ENCODE measurements around the gene C11orf21.

The C11orf21 gene

DNA sequence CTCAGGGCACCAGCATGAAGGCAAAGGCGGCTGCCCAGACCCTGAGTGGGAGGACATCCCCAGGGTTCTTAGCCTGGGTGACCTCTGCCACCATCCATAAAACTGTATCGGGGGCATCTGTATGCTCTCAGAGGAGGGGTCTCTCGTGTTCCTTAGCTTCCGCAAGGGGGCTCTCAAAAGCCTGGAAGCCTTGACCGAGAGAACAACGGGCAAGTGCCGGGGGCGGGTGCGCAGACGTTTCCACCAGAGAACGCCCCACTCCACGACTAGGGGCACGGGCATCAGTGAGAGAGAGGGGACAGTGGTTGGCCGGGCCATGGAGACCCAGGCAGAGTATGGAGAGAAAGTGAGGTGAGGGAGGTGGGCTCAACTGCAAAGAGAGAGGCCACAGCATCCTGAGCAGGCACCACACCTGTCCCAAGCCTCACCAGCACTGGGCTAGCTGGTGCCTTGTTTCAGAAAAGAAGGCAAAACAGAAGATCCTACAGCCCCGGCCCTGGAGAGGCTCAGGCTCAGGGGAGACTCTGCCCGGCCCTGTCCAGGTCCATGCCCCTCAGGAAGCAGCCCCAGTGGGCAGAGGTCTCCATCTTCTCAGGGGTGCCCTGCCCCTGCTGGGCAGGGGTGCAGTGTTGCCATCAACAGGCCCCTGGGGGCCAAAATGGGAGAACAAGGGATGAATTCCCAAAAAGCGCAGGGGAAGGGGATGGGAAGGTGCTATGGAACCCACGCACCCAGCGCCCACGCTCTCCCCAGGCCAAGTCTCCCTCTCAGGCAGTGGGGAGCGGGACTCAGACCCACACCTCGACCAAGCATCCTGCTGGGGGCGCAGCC, 6.0 kb upstream of the C11orf21 start:
- no peak for DNase-seq

- DNase-seq: no peak
These were observed 5.3 kb upstream of the C11orf21 start for GRCh38 chr11:2306877-2307500.

DNA sequence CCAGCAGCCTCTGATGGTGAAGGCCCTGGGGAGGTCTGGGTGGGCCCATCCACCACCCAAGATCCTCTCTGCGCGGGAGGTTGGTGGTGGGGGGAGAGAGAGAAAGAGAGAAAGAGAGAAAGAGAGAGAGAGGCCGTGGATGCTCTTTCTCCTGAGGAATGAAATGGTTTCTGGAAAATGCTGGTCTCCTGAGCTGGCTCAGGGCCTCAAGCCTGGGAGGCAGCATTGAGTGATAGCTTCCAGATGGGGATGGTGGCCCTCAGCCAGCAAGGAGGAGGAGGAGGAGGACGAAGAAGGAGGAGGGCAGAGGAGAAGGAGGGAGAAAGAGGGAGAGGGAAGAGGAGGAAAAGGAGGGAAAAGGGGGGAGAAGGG, 4.7 kb upstream of the C11orf21 start:
- DNase-seq: no peak

- DNase-seq: no peak
These were observed 4.2 kb upstream of the C11orf21 start for GRCh38 chr11:2305788-2306451.

DNA sequence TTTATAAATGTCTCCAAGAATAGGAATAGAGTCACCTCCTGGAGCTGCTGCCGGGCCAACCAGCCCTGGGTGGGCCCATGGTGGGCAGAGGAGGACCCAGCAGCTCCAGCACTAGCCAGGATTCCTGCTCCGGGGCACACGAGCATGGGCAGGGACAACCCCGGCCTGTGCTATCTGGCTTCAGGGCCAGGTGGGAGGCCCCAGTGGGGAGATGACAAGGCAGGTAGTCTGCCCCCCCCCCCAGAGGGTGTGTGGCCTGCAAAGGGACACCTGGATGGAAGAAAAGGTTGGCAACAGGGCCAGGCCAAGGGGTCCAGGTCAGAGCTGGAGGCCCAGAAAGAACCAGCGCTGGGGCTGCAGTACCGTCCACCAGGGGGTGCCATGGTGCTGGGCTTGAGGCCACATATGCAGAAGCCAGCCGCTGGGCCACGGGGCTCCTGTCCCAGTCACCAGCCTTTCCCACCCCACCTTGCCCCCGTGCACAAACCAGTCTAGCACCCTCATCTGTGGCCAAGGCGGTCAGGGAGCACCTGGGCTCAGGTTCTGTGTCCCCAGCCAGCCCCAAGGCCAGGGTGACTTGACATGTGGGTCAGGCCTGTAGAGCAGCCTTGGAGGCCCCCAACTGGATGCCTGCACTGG, 3.5 kb upstream of the C11orf21 start:
- peak; percentile 68 for DNase-seq

GRCh38 chr11:2304506-2305139, 2.9 kb upstream of the C11orf21 start:
- DNase-seq: no peak

DNA sequence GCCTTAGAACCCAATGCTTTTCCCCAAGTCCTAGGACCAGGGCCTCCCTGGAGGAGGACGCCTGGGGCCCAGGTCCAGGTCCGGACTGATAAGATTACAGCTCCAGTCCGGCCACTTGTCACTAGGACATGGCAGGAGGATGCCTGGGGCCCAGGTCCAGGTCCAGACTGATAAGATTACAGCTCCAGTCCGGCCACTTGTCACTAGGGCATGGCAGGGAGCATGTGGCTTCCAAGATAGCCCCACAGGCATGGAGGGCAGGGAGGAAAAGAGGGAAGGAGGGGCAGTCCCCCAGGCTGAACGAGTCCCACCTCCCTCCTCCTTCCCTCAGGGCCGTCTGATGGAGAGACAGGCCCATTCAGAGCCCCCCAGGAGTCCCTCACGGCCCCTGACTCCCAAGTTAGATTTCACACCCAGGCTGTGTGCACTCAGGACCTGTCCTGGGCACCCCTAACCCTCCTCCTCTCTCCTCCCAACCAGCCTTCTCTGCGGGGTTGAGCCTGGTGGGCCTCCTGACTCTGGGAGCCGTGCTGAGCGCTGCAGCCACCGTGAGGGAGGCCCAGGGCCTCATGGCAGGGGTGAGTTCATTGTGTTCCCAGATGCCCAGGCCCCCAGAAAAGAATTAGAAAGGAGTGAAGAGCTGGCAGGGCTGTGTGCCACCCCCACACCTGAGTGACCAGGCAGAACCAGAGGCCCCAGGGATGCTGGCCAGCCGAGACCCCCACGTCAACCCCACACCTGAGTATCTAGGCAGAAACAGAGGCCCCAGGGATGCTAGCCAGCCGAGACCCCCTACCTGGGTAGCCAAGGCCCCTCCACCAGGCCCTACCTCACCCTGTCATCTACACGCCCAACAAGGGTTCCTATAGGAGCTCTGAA, 2.1 kb upstream of the C11orf21 start:
- DNase-seq: no peak

DNA sequence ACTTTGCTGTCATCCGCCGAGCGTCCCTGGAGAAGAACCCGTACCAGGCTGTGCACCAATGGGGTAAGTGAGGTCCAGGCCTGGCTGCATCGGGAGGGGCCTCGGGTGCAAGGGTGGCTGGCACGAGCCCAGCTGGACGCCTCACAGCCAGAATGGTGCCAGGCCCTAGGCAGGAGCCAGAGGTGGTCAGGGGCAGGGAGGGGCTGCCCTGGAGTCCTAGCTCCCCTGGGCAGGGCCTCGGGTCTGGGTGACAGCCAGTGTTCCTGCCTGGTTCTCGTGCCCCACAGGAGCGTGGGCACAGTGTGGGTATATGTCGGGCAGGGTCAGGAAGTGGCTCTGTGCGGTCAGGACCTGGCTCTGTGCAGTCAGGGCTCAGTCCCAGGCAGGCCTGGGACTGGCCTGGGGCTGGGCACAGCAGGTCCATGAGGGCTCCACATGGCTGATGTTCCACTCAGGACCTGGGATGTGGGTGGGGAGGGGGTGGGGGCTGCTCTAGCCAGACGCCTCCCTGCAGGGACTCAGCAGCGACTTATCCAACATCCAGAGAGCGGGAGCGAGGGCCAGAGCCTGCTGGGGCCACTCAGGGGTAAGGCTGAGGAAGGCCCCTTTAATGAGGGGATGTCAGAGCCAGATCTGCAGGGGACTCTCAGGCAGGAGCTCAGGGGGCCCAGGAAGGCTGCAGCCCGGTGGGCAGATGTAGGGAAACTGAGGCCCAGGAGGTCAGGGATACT, 1.3 kb upstream of the C11orf21 start:
- no peak for DNase-seq

GRCh38 chr11:2302306-2302895, 683 bp upstream of the C11orf21 start:
- no peak for DNase-seq

DNA sequence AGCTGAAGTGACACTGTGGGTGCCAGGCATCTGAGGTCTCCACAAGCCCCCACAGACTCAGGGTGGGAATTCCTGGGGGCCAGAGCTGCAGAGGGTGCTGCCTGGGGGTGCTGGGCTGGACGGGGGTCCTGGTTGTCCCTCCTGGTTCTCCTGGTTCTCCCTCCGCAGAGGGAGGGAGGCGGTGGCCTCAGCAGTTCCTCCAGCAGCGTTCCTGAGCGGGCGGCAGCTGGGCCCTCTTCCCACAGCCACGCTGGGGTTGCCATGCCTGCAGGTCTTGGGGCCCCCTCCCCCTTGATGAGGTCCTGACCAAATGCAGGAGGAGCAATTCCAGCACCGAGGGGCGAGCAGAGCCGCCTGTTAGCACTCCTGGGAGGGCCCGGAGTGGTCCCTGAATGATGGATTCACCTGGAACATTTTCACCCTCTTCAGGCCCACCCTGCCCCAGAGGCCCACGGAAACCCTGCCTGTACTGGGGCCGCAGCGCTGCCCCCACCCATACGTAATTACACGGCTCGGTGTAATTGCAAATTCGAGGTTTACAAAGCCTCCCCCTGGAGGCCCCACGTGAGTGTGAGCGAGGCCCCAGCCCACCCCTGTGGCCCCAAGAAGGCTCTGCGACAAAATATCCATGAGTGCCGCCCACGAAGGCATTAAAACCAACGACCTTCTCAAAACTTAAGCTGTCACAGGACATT, 635 bp downstream of the C11orf21 start:
- no peak for DNase-seq

- no peak for DNase-seq
These were observed 1.3 kb downstream of the C11orf21 start for GRCh38 chr11:2300290-2300935.

GRCh38 chr11:2299773-2300172, 1.9 kb downstream of the C11orf21 start:
- DNase-seq: no peak

DNA sequence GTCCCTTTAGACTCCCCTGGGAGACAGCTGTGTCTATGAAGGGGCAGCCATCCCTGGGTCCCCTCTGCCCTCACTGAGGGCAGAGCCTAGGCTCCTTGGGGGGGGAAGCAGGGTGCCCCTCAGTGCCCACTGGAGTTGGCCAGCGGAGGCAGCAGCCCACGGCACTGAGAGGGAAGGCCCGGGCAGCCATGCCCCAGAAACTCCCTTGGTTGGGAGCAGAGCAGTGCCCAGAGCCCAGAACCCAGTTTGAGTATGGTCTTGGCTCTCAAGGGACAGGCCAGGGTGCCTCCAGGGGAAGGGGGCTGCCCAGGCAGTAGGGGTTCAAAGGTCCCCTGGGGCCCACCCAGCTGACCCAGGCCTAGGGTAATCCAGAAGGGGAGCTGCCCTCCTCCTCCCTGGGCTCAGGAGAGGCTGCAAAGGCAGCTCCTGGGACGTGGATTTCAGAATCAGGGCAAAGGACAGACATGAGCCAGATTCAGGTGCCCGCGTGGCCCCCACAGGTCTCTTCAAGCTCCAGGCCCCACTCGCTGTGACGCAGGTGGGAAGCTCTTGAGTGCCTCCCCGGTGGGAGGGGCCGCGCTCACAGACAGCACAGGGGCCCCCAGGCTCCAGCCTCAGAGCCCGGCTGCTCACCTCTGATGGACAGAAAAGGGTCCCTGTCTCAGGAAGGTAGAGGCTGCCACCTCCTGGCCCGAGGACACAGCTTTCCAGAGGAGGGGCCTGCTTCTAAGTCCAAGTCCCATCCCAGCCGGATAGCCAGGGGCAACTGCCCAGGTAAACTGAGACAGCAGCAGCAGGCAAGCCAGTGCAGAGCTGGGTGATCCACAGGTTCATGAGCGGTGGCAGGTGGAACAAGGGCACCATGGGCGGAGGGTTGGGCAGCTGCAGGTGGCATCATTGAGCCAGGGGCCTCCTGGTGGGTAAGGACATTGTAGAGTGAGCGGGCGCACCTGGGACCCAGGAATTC, 2.6 kb downstream of the C11orf21 start:
- peak; percentile 67 for DNase-seq

GRCh38 chr11:2298131-2298794, 3.5 kb downstream of the C11orf21 start:
- DNase-seq: no peak

DNA sequence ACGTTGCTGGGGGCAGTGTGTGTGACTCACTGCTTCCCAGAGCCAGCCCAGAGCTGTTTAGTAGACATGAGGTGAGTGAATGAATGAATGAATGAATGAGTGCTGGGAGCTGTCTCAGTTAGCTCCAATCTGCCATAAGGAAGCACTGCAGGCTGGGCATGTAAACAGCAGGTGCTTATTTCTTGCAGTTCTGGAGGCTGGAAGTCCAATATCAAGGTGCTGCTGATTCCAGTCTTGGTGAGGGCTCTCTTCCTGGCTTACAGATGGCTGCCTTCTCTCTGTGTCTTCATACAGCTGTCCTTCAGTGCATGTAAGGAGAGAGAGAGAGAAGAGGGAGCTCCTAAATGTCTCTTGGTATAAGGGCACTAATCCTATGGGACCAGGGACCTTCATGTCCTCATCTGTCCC, 4.1 kb downstream of the C11orf21 start:
- no peak for DNase-seq

GRCh38 chr11:2296913-2297622, 4.7 kb downstream of the C11orf21 start:
- DNase-seq: no peak

Measured in NCI-H146 (cell line).